Astrocyte of the spinal cord (primary cell): ENCODE data around the gene CDC25A.

Source experiments
- DNase-seq: peaks from one replicate; pipeline ENCODE4 v3.0.0; 2011; ENCODE audit warnings: low read depth, low spot score
- H3K4me3 ChIP-seq: 2 replicates; pipeline ENCODE4 v1.5.1; 2011; ENCODE audit warnings: low read depth, mild to moderate bottlenecking, low read length, moderate library complexity
- in situ Hi-C: cut with HindIII; loops from 2 replicates; pipeline ENCODE4 v1.10.0; 2017; ENCODE audit warnings: low sequenced_read_pairs
- TF ChIP-seq, protein P1 (sequence below): IDR thresholded peaks from 2 replicates; pipeline ENCODE4 v1.5.1; 2012; ENCODE audit warnings: low read depth, mild to moderate bottlenecking, low read length, inconsistent platforms

CDC25A gene

DNA sequence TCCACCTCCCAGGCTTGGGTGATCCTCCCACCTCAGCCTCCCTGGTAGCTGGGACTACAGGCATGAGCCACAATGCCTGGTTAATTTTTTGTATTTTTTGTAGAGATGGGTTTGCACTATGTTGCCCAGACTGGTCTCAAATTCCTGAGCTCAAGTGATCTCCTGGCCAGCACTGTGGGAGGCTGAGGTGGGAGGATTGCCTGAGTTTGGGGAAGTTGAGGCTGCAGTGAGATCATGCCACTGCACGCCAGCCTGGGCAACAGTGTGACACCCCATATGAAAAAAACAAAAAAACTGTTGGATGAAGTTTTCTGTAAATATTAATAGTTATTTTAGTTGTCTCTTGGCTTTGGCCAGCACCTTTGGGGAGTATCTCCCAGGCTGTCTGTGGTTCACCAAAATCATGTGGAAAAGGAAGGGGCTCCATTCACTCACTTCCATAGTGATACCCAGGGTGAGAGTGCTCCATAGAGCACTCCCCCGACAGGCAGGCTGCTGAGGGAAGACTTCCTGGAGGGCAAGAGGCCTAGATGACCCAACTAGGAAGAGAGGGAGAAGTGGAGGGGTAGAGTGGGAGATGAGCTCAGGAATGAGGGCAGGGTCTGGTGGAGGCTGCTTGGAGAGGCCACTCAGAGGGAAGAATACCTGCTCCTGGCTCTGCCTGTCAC, 47.1 kb downstream of the CDC25A start:
- no peak overlapping the region for H3K4me3 ChIP-seq
- no peak for DNase-seq
- TF ChIP-seq, protein P1, sequence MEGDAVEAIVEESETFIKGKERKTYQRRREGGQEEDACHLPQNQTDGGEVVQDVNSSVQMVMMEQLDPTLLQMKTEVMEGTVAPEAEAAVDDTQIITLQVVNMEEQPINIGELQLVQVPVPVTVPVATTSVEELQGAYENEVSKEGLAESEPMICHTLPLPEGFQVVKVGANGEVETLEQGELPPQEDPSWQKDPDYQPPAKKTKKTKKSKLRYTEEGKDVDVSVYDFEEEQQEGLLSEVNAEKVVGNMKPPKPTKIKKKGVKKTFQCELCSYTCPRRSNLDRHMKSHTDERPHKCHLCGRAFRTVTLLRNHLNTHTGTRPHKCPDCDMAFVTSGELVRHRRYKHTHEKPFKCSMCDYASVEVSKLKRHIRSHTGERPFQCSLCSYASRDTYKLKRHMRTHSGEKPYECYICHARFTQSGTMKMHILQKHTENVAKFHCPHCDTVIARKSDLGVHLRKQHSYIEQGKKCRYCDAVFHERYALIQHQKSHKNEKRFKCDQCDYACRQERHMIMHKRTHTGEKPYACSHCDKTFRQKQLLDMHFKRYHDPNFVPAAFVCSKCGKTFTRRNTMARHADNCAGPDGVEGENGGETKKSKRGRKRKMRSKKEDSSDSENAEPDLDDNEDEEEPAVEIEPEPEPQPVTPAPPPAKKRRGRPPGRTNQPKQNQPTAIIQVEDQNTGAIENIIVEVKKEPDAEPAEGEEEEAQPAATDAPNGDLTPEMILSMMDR: no peak
- in situ Hi-C loops: no loop called here

DNA sequence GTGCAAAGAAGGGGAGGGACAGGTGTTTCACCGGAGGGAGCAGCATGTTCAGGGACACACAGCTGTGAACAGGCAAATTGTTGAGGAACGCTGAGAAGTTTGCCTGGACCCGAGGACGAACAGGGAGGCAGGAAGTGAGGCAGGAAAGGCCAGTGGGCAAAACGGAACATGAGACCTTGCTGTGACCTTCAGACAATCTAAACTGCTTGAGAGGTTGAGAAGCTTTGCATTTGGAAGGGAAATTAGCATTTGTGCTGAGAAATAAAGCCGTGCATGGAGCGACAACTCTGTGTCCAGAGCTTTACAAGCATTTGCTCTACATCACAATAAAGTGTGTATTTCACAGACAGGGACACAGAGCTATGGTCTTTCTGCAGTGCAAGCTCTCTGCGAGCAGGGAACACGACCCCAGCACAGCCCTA, 47.9 kb downstream of the CDC25A start:
- TF ChIP-seq, protein P1: no peak
- in situ Hi-C loops: no loop called here
- DNase-seq: no peak
- no peak overlapping the region for H3K4me3 ChIP-seq

DNA sequence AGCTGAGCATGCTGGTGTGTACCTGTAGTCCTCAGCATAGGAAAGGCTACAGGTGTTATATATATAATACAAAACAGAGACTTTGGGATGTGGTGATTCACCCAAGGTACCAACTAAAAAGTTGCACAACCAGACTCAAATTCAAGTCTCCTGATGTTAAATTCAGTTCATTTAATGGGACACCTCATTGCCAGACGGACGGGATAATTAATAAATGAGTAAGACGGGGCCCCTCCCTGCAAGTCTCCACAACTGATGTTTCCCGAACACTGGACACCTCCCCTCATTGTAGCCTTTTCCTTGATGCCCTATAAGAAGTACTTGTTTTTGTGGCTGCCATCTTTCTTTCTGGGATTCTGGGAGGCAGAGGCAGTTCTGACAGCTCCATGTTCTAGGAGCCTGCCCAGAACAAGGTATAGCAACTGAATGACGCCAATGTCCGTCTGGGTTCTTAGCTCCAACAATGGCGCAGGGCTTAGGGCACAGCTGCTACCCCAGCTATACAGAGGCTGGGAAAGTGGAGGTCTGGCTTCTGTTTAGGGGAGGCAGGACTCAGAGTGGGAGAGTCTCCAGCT, 50.7 kb downstream of the CDC25A start:
- no peak overlapping the region for H3K4me3 ChIP-seq

DNA sequence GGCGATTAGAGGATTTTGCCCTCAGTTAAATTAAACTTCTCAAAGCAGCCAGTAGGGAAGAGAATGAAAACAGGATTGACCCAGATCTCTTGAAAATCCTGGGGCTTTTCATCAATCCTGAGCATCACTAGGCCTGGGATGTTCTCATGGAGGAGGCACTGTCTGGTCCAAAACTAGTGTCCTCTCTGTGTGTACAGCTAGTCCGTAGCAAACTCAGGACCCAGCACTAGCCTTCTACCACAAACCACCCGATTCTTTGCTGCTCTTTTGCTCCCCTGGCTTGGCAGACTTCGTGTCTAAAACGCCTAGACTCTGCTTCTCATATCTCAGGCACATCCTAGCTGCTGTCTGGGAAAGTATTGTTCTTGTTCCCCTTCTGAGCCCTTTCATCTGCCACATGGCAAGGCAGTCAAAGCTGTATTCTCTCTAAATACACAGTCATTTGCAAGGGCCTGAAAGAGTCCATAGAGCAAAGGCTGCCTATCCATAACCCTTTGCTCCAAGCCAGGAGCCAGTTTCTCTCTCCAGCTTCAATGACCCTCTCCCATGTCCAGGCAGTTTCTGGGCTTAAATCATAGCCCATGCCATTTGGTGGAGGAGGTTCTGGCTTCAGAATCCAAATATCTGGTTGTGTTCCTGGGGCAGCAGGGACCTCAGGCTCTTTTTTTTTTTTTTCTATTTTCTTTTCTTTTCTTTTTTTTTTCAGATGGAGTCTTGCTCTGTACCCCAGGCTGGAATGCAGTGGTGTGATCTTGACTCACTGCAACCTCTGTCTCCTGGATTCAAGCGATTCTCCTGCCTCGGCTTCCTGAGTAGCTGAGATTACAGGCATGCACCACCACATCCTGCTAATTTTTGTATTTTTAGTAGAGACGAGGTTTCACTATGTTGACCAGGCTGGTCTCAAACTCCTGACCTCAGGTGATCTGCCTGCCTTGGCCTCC, 52.4 kb downstream of the CDC25A start:
- DNase-seq: no peak
- H3K4me3 ChIP-seq: no peak overlapping the region
- in situ Hi-C loops: no loop called here
- TF ChIP-seq, protein P1: no peak

More for the DNA sequence above, 50.7 kb downstream of the CDC25A start:
- TF ChIP-seq, protein P1: no peak
- DNase-seq: no peak
- in situ Hi-C loops: no loop called here

DNA sequence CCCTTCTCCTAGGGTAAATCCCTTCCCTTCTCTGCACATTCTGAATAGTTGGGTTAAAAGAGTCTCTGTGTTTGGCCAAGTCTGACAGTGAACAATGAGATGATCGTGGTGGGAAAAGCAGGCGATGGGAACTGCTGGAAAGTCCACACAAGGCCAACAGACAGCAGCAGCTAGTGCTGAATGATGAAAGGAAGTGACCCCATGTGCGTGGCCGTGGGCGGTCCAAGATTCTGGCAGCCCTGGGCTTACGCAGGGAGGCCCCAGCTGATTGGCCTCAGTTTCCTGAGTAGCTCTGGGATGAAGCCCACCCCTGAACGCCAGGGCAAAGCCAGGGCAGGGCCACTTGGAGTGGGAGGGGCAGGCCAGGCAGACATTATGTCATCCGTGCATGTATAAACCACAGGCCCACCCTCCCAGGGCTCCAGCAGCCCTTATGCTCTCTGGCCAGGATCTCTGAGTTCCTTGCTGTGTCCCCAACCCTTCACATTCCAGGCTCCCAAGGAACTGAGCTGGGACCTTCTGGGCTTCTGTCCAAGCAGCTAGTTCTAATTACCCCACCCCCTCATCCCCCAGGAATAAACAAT, 57.8 kb downstream of the CDC25A start:
- in situ Hi-C loops: no loop called here
- TF ChIP-seq, protein P1: no peak
- no peak overlapping the region for H3K4me3 ChIP-seq
- peak; percentile 95 for DNase-seq

DNA sequence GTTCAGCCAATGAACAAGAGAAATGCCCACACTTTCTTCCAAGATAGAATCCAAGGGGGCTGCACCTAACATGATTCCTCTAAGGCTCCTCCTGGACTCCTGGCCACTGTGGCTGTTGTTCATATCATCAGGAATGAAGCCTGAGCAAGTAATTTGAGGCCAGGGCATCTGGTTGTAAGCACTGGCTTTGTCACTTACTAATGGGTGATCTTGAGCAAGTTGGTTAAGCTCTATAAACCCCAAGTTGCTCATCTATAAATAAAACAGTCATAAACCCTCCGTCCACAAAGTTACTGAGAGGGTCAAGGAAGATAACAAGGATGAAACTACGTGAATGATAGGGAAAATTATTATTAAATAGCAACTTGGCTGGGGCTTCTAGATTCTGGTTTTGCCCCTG, 58.3 kb downstream of the CDC25A start:
- TF ChIP-seq, protein P1: no peak
- in situ Hi-C loops: no loop called here
- no peak for DNase-seq
- no peak overlapping the region for H3K4me3 ChIP-seq
